Liver (tissue), 9 donors: ENCODE measurements around the gene CAPN2. TPM values are rescaled to one million over a fixed set of nuclear protein-coding genes. Genes with fewer than 3 reads are reported as not detected.

Experiments used
- DNase-seq: peaks from one replicate; pipeline ENCODE4 v3.0.0-alpha.2; 2017; ENCODE audit warnings: low spot score
- H3K27ac ChIP-seq, 2 donors: one replicate each; pipeline ENCODE4 v1.7.0; 2013; ENCODE audit warnings: inconsistent platforms in 2 of 2, low read length in 2 of 2, control low read depth in 1 of 2, low read depth in 1 of 2, mild to moderate bottlenecking in 1 of 2
- H3K27me3 ChIP-seq, 4 donors: one replicate each; pipeline versions ENCODE4 v1.6.1 to v1.7.0; 2013; ENCODE audit warnings: low read length in 3 of 4, inconsistent platforms in 1 of 4, mild to moderate bottlenecking in 1 of 4, moderate library complexity in 1 of 4; ENCODE audit not compliant: control insufficient read depth in 4 of 4, insufficient read depth in 4 of 4
- H3K36me3 ChIP-seq, 4 donors: one replicate each; pipeline versions ENCODE4 v1.6.1 to v1.7.0; 2013; ENCODE audit warnings: low read length in 3 of 4, mild to moderate bottlenecking in 3 of 4, low read depth in 1 of 4, moderate library complexity in 1 of 4; ENCODE audit not compliant: control insufficient read depth in 4 of 4, insufficient read depth in 3 of 4
- H3K4me1 ChIP-seq, 4 donors: one replicate each; pipeline versions ENCODE4 v1.6.1 to v1.7.0; 2013; ENCODE audit warnings: low read length in 3 of 4, mild to moderate bottlenecking in 3 of 4, moderate library complexity in 1 of 4; ENCODE audit not compliant: control insufficient read depth in 4 of 4, insufficient read depth in 4 of 4
- H3K4me3 ChIP-seq, 3 donors: one replicate each; pipeline versions ENCODE4 v1.6.1 to v1.7.0; 2013; ENCODE audit warnings: low read length in 3 of 3, control low read depth in 1 of 3, low read depth in 1 of 3, mild to moderate bottlenecking in 1 of 3
- H3K9ac ChIP-seq, 2 donors: one replicate each; pipeline ENCODE4 v1.7.0; 2013; ENCODE audit warnings: low read length in 2 of 2, mild to moderate bottlenecking in 2 of 2, moderate library complexity in 2 of 2, control low read depth in 1 of 2, low read depth in 1 of 2
- H3K9me3 ChIP-seq, 4 donors: one replicate each; pipeline versions ENCODE4 v1.6.1 to v1.7.0; 2013; ENCODE audit warnings: low read length in 3 of 4; ENCODE audit not compliant: control insufficient read depth in 4 of 4
- ATF3 ChIP-seq: IDR thresholded peaks from 2 replicates; pipeline ENCODE4 v1.6.1; 2016; ENCODE audit warnings: antibody characterized with exemption
- CTCF ChIP-seq: fragments of 150-350 bp; IDR thresholded peaks from 2 replicates; pipeline ENCODE4 v1.5.1; 2017; ENCODE audit warnings: improper control_type of control experiment, low read depth, low read length; ENCODE audit not compliant: missing input control
- EGR1 ChIP-seq, 2 donors: IDR thresholded peaks; 2 replicates each; pipeline ENCODE4 v1.6.1; 2016 to 2018; ENCODE audit warnings: antibody characterized with exemption in 2 of 2, low read depth in 2 of 2
- FOXA1 ChIP-seq: IDR thresholded peaks from 2 replicates; pipeline ENCODE4 v1.6.1; 2016; ENCODE audit warnings: antibody characterized with exemption
- FOXA2 ChIP-seq: IDR thresholded peaks from 2 replicates; pipeline ENCODE4 v1.6.1; 2016; ENCODE audit warnings: antibody characterized with exemption
- GABPA ChIP-seq, 2 donors: IDR thresholded peaks in 1 of 2; conservative IDR thresholded peaks in 1 of 2; 2 replicates each; pipeline ENCODE4 v1.6.1; 2016; ENCODE audit warnings: antibody characterized with exemption in 2 of 2, mild to moderate bottlenecking in 1 of 2, moderate library complexity in 1 of 2
- HNF4A ChIP-seq, 2 donors: conservative IDR thresholded peaks; 2 replicates each; pipeline ENCODE4 v1.6.1; 2016; ENCODE audit warnings: antibody characterized with exemption in 2 of 2, mild to moderate bottlenecking in 2 of 2
- HNF4G ChIP-seq: IDR thresholded peaks from 2 replicates; pipeline ENCODE4 v1.6.1; 2016; ENCODE audit warnings: antibody characterized with exemption
- JUND ChIP-seq, 2 donors: IDR thresholded peaks; 2 replicates each; pipeline ENCODE4 v1.6.1; 2016; ENCODE audit warnings: antibody characterized with exemption in 2 of 2
- NR2F2 ChIP-seq: IDR thresholded peaks from 2 replicates; pipeline ENCODE4 v1.6.1; 2016; ENCODE audit warnings: antibody characterized with exemption
- RAD21 ChIP-seq, 2 donors: IDR thresholded peaks; 2 replicates each; pipeline ENCODE4 v1.6.1; 2016; ENCODE audit warnings: antibody characterized with exemption in 2 of 2, mild to moderate bottlenecking in 2 of 2
- RXRA ChIP-seq, 2 donors: IDR thresholded peaks; 2 replicates each; pipeline ENCODE4 v1.6.1; 2017 to 2018; ENCODE audit warnings: antibody characterized with exemption in 2 of 2, mild to moderate bottlenecking in 1 of 2
- SP1 ChIP-seq: IDR thresholded peaks from 2 replicates; pipeline ENCODE4 v1.6.1; 2018; ENCODE audit warnings: antibody characterized with exemption, mild to moderate bottlenecking
- TAF1 ChIP-seq: conservative IDR thresholded peaks from 2 replicates; pipeline ENCODE4 v1.6.1; 2016; ENCODE audit warnings: antibody characterized with exemption, mild to moderate bottlenecking
- YY1 ChIP-seq: IDR thresholded peaks from 2 replicates; pipeline ENCODE4 v1.6.1; 2016; ENCODE audit warnings: antibody characterized with exemption, mild to moderate bottlenecking
- WGBS: extraction: QIAGEN DNeasy Blood & Tissue Kit; methylation state at CpG from one replicate; pipeline ENCODE4 v1.1.7; 2013; 5-methylcytosine and 5-hydroxymethylcytosine counted together
- polyA plus RNA-seq, 2 donors: library from polyadenylated mRNA; stranded (reverse) in 1 of 2; unstranded in 1 of 2; fragments of 200-250 nt in 1 of 2; fragments of >200 nt in 1 of 2; fragmentation: Nextera tagmentation in 1 of 2; extraction: Ambion mirVana in 1 of 2; gene quantifications; one replicate each; pipeline versions ENCODE4 v1.2.1 to v1.2.3, GENCODE V29; 2013 to 2015
- total RNA-seq, 2 donors: library from RNA; depleted of rRNA; stranded (reverse); fragments of >200 nt; gene quantifications; one replicate each; pipeline ENCODE4 v1.2.3, GENCODE V29; 2014
- TF ChIP-seq, protein P1 (sequence below): IDR thresholded peaks from 2 replicates; pipeline ENCODE4 v1.6.1; 2016; ENCODE audit warnings: antibody characterized with exemption
- TF ChIP-seq, protein P2 (sequence below): IDR thresholded peaks from 2 replicates; pipeline ENCODE4 v1.6.1; 2016; ENCODE audit warnings: antibody characterized with exemption
- TF ChIP-seq, protein P3 (sequence below): IDR thresholded peaks from 2 replicates; pipeline ENCODE4 v1.6.1; 2016; ENCODE audit warnings: antibody characterized with exemption, mild to moderate bottlenecking
- donor health status: healthy.
- donor health status: healthy.
- donor health status: healthy.
- donor health status: healthy.
- donor health status: healthy.

Gene CAPN2
- total and polyA plus RNA-seq, 4 donors: 11.2 to 20.7 (median 15.5) TPM

DNA sequence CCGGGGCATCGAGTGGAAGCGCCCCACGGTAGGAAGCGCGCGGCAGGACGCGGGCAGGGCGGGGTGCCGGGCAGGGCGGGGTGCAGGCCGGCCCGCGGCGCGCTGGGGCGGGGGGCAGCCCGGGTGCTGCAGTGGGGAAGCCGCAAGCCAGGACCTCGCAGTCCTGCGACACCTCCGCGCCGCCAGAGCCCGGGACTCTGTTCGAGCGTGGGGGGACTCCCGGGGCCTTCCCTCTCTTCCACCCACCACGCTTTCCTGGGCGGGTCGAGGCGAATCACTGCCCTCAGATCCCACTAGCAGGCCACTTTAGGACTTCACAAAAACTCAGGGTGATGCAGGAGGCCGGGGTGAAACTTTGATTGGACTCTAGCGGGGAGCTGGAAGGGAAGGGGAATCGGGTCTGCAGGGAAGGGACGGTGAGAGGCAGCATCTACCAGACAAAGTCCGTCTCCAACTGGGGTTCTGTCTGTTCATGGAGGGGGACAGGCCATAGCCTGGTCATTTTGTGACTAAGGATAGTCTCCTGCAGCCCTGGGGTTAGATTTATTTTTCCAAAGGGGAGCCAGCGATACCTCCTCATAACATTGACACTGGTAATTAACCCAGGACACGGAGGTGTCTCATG lies 623 bp downstream of the CAPN2 start:
- H3K9ac ChIP-seq: peak overlapping the region; percentile 4 to 63
- no peak for DNase-seq
- H3K9me3 ChIP-seq: no peaks in the 10 kb centered on the region
- whole genome bisulfite sequencing: 15% methylated on average over 40 of the region's 40 CpGs
- peak overlapping the region; percentile 58 to 84 for H3K27ac ChIP-seq
- peak overlapping the region; percentile 67 to 77 (median 76) for H3K4me3 ChIP-seq
- H3K27me3 ChIP-seq: no peaks in the 10 kb centered on the region
- H3K4me1 ChIP-seq: peaks cover 0 to 5% (median 2%) of the 10 kb centered on the region in 4 donors
- no peaks in the 10 kb centered on the region for H3K36me3 ChIP-seq
- TF ChIP-seq RXRA (IDR thresholded peaks at IDR 0.05) (no peak), FOXA2 (no peak), NR2F2 (no peak), RAD21 (IDR thresholded peaks at IDR 0.05) (no peak), SP1 (no peak), JUND (IDR thresholded peaks at IDR 0.05) (no peak), YY1 (no peak), GABPA (IDR thresholded peaks at IDR 0.05 in 1 of 2, conservative IDR thresholded peaks at IDR 0.05 in 1 of 2) (no peak), ATF3 (no peak), HNF4A (conservative IDR thresholded peaks at IDR 0.05) (no peak), EGR1 (IDR thresholded peaks at IDR 0.05; ENCODE audit: low read depth in 2 of 2) (no peak), FOXA1 (no peak), CTCF (no peak), HNF4G (no peak), TAF1 (no peak)
- TF ChIP-seq, protein P1, sequence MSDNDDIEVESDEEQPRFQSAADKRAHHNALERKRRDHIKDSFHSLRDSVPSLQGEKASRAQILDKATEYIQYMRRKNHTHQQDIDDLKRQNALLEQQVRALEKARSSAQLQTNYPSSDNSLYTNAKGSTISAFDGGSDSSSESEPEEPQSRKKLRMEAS: no peak
- TF ChIP-seq, protein P2, sequence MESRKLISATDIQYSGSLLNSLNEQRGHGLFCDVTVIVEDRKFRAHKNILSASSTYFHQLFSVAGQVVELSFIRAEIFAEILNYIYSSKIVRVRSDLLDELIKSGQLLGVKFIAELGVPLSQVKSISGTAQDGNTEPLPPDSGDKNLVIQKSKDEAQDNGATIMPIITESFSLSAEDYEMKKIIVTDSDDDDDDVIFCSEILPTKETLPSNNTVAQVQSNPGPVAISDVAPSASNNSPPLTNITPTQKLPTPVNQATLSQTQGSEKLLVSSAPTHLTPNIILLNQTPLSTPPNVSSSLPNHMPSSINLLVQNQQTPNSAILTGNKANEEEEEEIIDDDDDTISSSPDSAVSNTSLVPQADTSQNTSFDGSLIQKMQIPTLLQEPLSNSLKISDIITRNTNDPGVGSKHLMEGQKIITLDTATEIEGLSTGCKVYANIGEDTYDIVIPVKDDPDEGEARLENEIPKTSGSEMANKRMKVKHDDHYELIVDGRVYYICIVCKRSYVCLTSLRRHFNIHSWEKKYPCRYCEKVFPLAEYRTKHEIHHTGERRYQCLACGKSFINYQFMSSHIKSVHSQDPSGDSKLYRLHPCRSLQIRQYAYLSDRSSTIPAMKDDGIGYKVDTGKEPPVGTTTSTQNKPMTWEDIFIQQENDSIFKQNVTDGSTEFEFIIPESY: no peak
- TF ChIP-seq, protein P3, sequence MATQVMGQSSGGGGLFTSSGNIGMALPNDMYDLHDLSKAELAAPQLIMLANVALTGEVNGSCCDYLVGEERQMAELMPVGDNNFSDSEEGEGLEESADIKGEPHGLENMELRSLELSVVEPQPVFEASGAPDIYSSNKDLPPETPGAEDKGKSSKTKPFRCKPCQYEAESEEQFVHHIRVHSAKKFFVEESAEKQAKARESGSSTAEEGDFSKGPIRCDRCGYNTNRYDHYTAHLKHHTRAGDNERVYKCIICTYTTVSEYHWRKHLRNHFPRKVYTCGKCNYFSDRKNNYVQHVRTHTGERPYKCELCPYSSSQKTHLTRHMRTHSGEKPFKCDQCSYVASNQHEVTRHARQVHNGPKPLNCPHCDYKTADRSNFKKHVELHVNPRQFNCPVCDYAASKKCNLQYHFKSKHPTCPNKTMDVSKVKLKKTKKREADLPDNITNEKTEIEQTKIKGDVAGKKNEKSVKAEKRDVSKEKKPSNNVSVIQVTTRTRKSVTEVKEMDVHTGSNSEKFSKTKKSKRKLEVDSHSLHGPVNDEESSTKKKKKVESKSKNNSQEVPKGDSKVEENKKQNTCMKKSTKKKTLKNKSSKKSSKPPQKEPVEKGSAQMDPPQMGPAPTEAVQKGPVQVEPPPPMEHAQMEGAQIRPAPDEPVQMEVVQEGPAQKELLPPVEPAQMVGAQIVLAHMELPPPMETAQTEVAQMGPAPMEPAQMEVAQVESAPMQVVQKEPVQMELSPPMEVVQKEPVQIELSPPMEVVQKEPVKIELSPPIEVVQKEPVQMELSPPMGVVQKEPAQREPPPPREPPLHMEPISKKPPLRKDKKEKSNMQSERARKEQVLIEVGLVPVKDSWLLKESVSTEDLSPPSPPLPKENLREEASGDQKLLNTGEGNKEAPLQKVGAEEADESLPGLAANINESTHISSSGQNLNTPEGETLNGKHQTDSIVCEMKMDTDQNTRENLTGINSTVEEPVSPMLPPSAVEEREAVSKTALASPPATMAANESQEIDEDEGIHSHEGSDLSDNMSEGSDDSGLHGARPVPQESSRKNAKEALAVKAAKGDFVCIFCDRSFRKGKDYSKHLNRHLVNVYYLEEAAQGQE: no peak
